H9 (cell line): ENCODE results near the gene ZNFX1. TPM values are rescaled to one million over a fixed set of nuclear protein-coding genes. Genes with fewer than 3 reads are reported as not detected.

Experiments used
- DNase-seq: peaks from one replicate; pipeline ENCODE4 v3.0.0-alpha.2; 2017
- H2AFZ ChIP-seq: one replicate; pipeline ENCODE4 v1.6.1; 2013; ENCODE audit warnings: mild to moderate bottlenecking, low read length, control low read depth, moderate library complexity
- H2AK5ac ChIP-seq: 2 replicates; pipeline ENCODE4 v1.6.1; 2013; ENCODE audit warnings: low read length, control low read depth, mixed read lengths; ENCODE audit not compliant: insufficient read length
- H2BK120ac ChIP-seq: one replicate; pipeline ENCODE4 v1.6.1; 2013; ENCODE audit warnings: low read depth, mild to moderate bottlenecking, low read length, control low read depth, inconsistent platforms; ENCODE audit not compliant: poor library complexity, severe bottlenecking
- H2BK12ac ChIP-seq: 2 replicates; pipeline ENCODE4 v1.6.1; 2013; ENCODE audit warnings: low read length, control low read depth, mixed read lengths, low read depth; ENCODE audit not compliant: insufficient read length
- H2BK15ac ChIP-seq: 2 replicates; pipeline ENCODE4 v1.6.1; 2013; ENCODE audit warnings: low read depth, low read length, control low read depth
- H2BK20ac ChIP-seq: one replicate; pipeline ENCODE4 v1.6.1; 2013; ENCODE audit warnings: low read depth, mild to moderate bottlenecking, low read length, control low read depth, inconsistent platforms; ENCODE audit not compliant: poor library complexity, severe bottlenecking
- H2BK5ac ChIP-seq: 2 replicates; pipeline ENCODE4 v1.6.1; 2013; ENCODE audit warnings: low read length, control low read depth, mixed read lengths; ENCODE audit not compliant: insufficient read length
- H3K14ac ChIP-seq: 2 replicates; pipeline ENCODE4 v1.6.1; 2013; ENCODE audit warnings: low read length, control low read depth; ENCODE audit not compliant: insufficient read depth
- H3K18ac ChIP-seq: 2 replicates; pipeline ENCODE4 v1.6.1; 2013; ENCODE audit warnings: low read depth, mild to moderate bottlenecking, mixed read lengths, low read length, control low read depth; ENCODE audit not compliant: insufficient read length
- H3K23ac ChIP-seq: 2 replicates; pipeline ENCODE4 v1.6.1; 2013; ENCODE audit warnings: low read length, control low read depth, mixed read lengths, low read depth; ENCODE audit not compliant: insufficient read length
- H3K23me2 ChIP-seq: 2 replicates; pipeline ENCODE4 v1.6.1; 2013; ENCODE audit warnings: low read depth, mild to moderate bottlenecking, mixed read lengths, low read length, control low read depth; ENCODE audit not compliant: insufficient read length, poor library complexity, severe bottlenecking
- H3K27ac ChIP-seq: 2 replicates; pipeline ENCODE4 v1.5.1; 2013; ENCODE audit warnings: low read length, control low read depth, mixed read lengths, low read depth; ENCODE audit not compliant: insufficient read length
- H3K27me3 ChIP-seq: 2 replicates; pipeline ENCODE4 v1.6.1; 2013; ENCODE audit warnings: low read length, control low read depth, inconsistent platforms; ENCODE audit not compliant: insufficient read depth
- H3K4ac ChIP-seq: 2 replicates; pipeline ENCODE4 v1.6.1; 2013; ENCODE audit warnings: low read depth, mild to moderate bottlenecking, control low read depth, inconsistent platforms, low read length, moderate library complexity
- H3K4me1 ChIP-seq: 2 replicates; pipeline ENCODE4 v1.6.1; 2013; ENCODE audit warnings: low read length, control low read depth, inconsistent platforms; ENCODE audit not compliant: insufficient read depth
- H3K4me2 ChIP-seq: 2 replicates; pipeline ENCODE4 v1.6.1; 2013; ENCODE audit warnings: low read length, control low read depth, mixed read lengths; ENCODE audit not compliant: insufficient read length, insufficient read depth
- H3K56ac ChIP-seq: 2 replicates; pipeline ENCODE4 v1.6.1; 2013; ENCODE audit warnings: low read depth, mild to moderate bottlenecking, mixed read lengths, low read length, control low read depth; ENCODE audit not compliant: insufficient read length
- H3K79me1 ChIP-seq: 2 replicates; pipeline ENCODE4 v1.6.1; 2013; ENCODE audit warnings: low read depth, mild to moderate bottlenecking, moderate library complexity, low read length, control low read depth, inconsistent platforms; ENCODE audit not compliant: insufficient read depth, poor library complexity, severe bottlenecking
- H3K79me2 ChIP-seq: 2 replicates; pipeline ENCODE4 v1.6.1; 2013; ENCODE audit warnings: low read length, control low read depth, inconsistent platforms; ENCODE audit not compliant: insufficient read depth
- H3K9ac ChIP-seq: 2 replicates; pipeline ENCODE4 v1.6.1; 2013; ENCODE audit warnings: low read length, control low read depth, mixed read lengths; ENCODE audit not compliant: insufficient read length; ENCODE audit errors: extremely low read depth
- H3K9me3 ChIP-seq: one replicate; pipeline ENCODE4 v1.6.1; 2013; ENCODE audit warnings: low read depth, low read length, inconsistent platforms; ENCODE audit not compliant: control insufficient read depth
- H3T11ph ChIP-seq: one replicate; pipeline ENCODE4 v1.6.1; 2013; ENCODE audit warnings: mild to moderate bottlenecking, low read length, control low read depth, inconsistent platforms
- H4K20me1 ChIP-seq: one replicate; pipeline ENCODE4 v1.6.1; 2013; ENCODE audit not compliant: control insufficient read depth, insufficient read length, insufficient read depth
- H4K5ac ChIP-seq: 2 replicates; pipeline ENCODE4 v1.6.1; 2013; ENCODE audit warnings: low read depth, mild to moderate bottlenecking, mixed read lengths, low read length, control low read depth; ENCODE audit not compliant: insufficient read length
- H4K8ac ChIP-seq: replicated peaks from 2 replicates; pipeline ENCODE4 v1.6.1; 2013; ENCODE audit warnings: low read length, control low read depth, mixed read lengths, low read depth; ENCODE audit not compliant: insufficient read length
- H4K91ac ChIP-seq: 2 replicates; pipeline ENCODE4 v1.6.1; 2013; ENCODE audit warnings: low read depth, mild to moderate bottlenecking, moderate library complexity, mixed read lengths, low read length, control low read depth; ENCODE audit not compliant: insufficient read length
- H3K27ac Mint-ChIP-seq, 3 experiments: 2 replicates in 2 of 3; 3 replicates in 1 of 3; pipeline ENCODE4 v1.8.0; 2020 to 2021; ENCODE audit warnings: mixed read lengths in 3 of 3, mild to moderate bottlenecking in 1 of 3, moderate library complexity in 1 of 3
- H3K27me3 Mint-ChIP-seq: 2 replicates; pipeline ENCODE4 v1.8.0; 2021; ENCODE audit warnings: low read depth, mild to moderate bottlenecking, moderate library complexity, mixed read lengths
- H3K36me3 Mint-ChIP-seq, 3 experiments: 2 replicates in 2 of 3; 3 replicates in 1 of 3; pipeline ENCODE4 v1.8.0; 2020 to 2021; ENCODE audit warnings: low read depth in 3 of 3, mixed read lengths in 3 of 3; ENCODE audit not compliant: insufficient read depth in 1 of 3
- H3K4me1 Mint-ChIP-seq, 2 experiments: 2 replicates each; pipeline ENCODE4 v1.8.0; 2020; ENCODE audit warnings: mixed read lengths in 2 of 2
- H3K4me3 Mint-ChIP-seq, 2 experiments: 2 replicates in 1 of 2; 3 replicates in 1 of 2; pipeline ENCODE4 v1.8.0; 2020 to 2021; ENCODE audit warnings: mild to moderate bottlenecking in 2 of 2, mixed read lengths in 2 of 2, moderate library complexity in 1 of 2
- H3K9me3 Mint-ChIP-seq, 2 experiments: 2 replicates in 1 of 2; 3 replicates in 1 of 2; pipeline ENCODE4 v1.8.0; 2020; ENCODE audit warnings: mild to moderate bottlenecking in 2 of 2, mixed read lengths in 2 of 2, moderate library complexity in 1 of 2
- WGBS: extraction: QIAGEN DNeasy Blood & Tissue Kit; methylation state at CpG from one replicate; pipeline ENCODE4 v1.1.7; 2013; ENCODE audit warnings: missing lambda C conversion rate, low lambda C conversion rate, mixed read lengths; ENCODE audit not compliant: insufficient read length; ENCODE audit errors: extremely low coverage; 5-methylcytosine and 5-hydroxymethylcytosine counted together
- total RNA-seq: library from RNA; stranded (reverse); gene quantifications from 2 replicates; pipeline ENCODE4 v1.2.1, GENCODE V29; 2021
- TF ChIP-seq, protein P1 (sequence below): fragments of 200-600 bp; sonication (generic); conservative IDR thresholded peaks from 3 replicates; pipeline ENCODE4 v1.8.0; 2021; ENCODE audit warnings: antibody characterized with exemption, mild to moderate bottlenecking

ZNFX1 gene
- total RNA-seq, 1 experiment from 2014 or later: 13.3 TPM

DNA sequence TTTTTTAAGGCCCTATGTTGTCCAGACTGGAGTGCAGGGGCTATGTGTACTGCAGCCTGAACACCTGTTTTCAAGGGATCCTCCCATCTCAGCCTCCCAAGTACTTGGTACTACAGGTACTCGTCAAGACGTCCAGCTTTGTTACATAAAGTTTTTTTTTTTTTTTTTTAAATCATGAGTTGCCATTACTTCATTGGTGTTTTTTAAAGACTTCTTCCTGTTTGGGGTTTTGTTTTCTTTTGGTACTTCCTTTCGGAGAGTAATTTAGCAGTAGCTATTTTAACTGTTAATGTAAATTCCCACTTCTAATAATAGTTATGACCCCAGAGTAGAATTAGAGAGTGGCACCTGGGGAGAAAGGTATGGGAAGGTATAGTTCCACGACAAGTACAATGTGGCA, 10.5 kb downstream of the ZNFX1 start:
- H3K27me3 ChIP-seq: no peaks in the 10 kb centered on the region
- H2AK5ac ChIP-seq: no peak overlapping the region
- H3K14ac ChIP-seq: no peak overlapping the region
- H4K8ac ChIP-seq: no peak overlapping the region
- no peak overlapping the region for H3K27ac ChIP-seq
- no peak overlapping the region for H3T11ph ChIP-seq
- TF ChIP-seq, protein P1, sequence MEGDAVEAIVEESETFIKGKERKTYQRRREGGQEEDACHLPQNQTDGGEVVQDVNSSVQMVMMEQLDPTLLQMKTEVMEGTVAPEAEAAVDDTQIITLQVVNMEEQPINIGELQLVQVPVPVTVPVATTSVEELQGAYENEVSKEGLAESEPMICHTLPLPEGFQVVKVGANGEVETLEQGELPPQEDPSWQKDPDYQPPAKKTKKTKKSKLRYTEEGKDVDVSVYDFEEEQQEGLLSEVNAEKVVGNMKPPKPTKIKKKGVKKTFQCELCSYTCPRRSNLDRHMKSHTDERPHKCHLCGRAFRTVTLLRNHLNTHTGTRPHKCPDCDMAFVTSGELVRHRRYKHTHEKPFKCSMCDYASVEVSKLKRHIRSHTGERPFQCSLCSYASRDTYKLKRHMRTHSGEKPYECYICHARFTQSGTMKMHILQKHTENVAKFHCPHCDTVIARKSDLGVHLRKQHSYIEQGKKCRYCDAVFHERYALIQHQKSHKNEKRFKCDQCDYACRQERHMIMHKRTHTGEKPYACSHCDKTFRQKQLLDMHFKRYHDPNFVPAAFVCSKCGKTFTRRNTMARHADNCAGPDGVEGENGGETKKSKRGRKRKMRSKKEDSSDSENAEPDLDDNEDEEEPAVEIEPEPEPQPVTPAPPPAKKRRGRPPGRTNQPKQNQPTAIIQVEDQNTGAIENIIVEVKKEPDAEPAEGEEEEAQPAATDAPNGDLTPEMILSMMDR: no peak
- no peak overlapping the region for H4K91ac ChIP-seq
- no peak overlapping the region for H3K18ac ChIP-seq
- no peaks in the 10 kb centered on the region for H4K20me1 ChIP-seq
- H3K27me3 Mint-ChIP-seq: no peaks in the 10 kb centered on the region
- no peaks in the 10 kb centered on the region for H3K9me3 ChIP-seq
- peaks cover 0 to 3% of the 10 kb centered on the region in 2 experiments; a peak in 1 of 5 replicates for H3K9me3 Mint-ChIP-seq
- H2BK5ac ChIP-seq: no peak overlapping the region
- no peaks in the 10 kb centered on the region for H3K23me2 ChIP-seq
- H2BK20ac ChIP-seq: no peak overlapping the region
- H3K4me2 ChIP-seq: no peak overlapping the region
- no peak overlapping the region for H3K4me3 Mint-ChIP-seq
- H3K79me2 ChIP-seq: peaks cover 8% of the 10 kb centered on the region; the same call in 1 of the 2 replicates
- H3K56ac ChIP-seq: no peak overlapping the region
- H2BK15ac ChIP-seq: no peak overlapping the region
- no peak overlapping the region for H3K9ac ChIP-seq
- H4K5ac ChIP-seq: no peak overlapping the region
- no peak for DNase-seq
- no peak overlapping the region for H3K23ac ChIP-seq
- H2BK120ac ChIP-seq: no peak overlapping the region
- no peak overlapping the region for H2AFZ ChIP-seq
- peaks cover 0 to 3% of the 10 kb centered on the region in 2 experiments; a peak in 1 of 4 replicates for H3K4me1 Mint-ChIP-seq
- H2BK12ac ChIP-seq: no peak overlapping the region
- peaks cover 57 to 79% (median 77%) of the 10 kb centered on the region in 3 experiments for H3K36me3 Mint-ChIP-seq
- WGBS: no CpG with 5 or more reads among the region's 4 CpGs
- H3K4ac ChIP-seq: no peak overlapping the region
- peaks cover 6% of the 10 kb centered on the region for H3K79me1 ChIP-seq
- 0 out of 7 replicates have a peak overlapping the region, but pooled peaks of 1 of the 3 experiments have one; percentile 61 for H3K27ac Mint-ChIP-seq
- H3K4me1 ChIP-seq: no peaks in the 10 kb centered on the region
